OCI-LY3 (cell line): ENCODE data around the gene NFIL3.

Experiments
- H2AFZ ChIP-seq: fragments of 200-600, 300-600 bp; shearing (Covaris generic); 2 replicates; pipeline ENCODE4 v1.6.0; 2014; ENCODE audit warnings: antibody characterized with exemption, low read depth, low read length
- H3K27ac ChIP-seq: fragments of 200-600, 300-600 bp; sonication (generic); 2 replicates; pipeline ENCODE4 v1.5.1; 2014; ENCODE audit warnings: mild to moderate bottlenecking, low read length, moderate library complexity, mixed read lengths
- H3K27me3 ChIP-seq: fragments of 200-600, 300-600 bp; sonication (generic); 2 replicates; pipeline ENCODE4 v1.6.1; 2014; ENCODE audit warnings: low read depth, low read length, mixed read lengths
- H3K36me3 ChIP-seq: fragments of 200-600, 300-600 bp; sonication (generic); replicated peaks from 2 replicates; pipeline ENCODE3; 2014; ENCODE audit warnings: low read depth, low read length, mixed read lengths
- H3K4me1 ChIP-seq: fragments of 300-600, 200-600 bp; sonication (generic); 2 replicates; pipeline ENCODE4 v1.6.1; 2014; ENCODE audit warnings: low read length, mixed read lengths
- H3K4me2 ChIP-seq: fragments of 200-600, 300-600 bp; sonication (generic); 2 replicates; pipeline ENCODE4 v1.6.1; 2014; ENCODE audit warnings: low read length, mixed read lengths
- H3K4me3 ChIP-seq: fragments of 300-600, 200-600 bp; sonication (generic); 2 replicates; pipeline ENCODE4 v1.5.1; 2014; ENCODE audit warnings: antibody characterized with exemption, mild to moderate bottlenecking, low read length, moderate library complexity
- H3K79me2 ChIP-seq: fragments of 300-600, 200-600 bp; shearing (Covaris generic); 2 replicates; pipeline ENCODE4 v1.6.1; 2014; ENCODE audit warnings: mild to moderate bottlenecking, low read length, mixed read lengths
- H3K9ac ChIP-seq: fragments of 300-600, 200-600 bp; shearing (Covaris generic); 2 replicates; pipeline ENCODE4 v1.6.0; 2014; ENCODE audit warnings: mild to moderate bottlenecking, low read length, moderate library complexity
- H3K9me3 ChIP-seq: fragments of 200-600, 300-600 bp; shearing (Covaris generic); 2 replicates; pipeline ENCODE4 v1.6.1; 2014; ENCODE audit warnings: low read length, mixed read lengths; ENCODE audit not compliant: insufficient read depth
- H4K20me1 ChIP-seq: fragments of 200-600, 300-600 bp; sonication (generic); 2 replicates; pipeline ENCODE4 v1.6.1; 2016; ENCODE audit warnings: low read length, mixed read lengths; ENCODE audit not compliant: insufficient read depth
- EZH2phosphoT487 ChIP-seq: fragments of 200-600 bp; shearing (Covaris generic); IDR thresholded peaks from 2 replicates; pipeline ENCODE4 v1.6.1; 2018; ENCODE audit warnings: antibody characterized with exemption, mixed run types, low read depth
- TF ChIP-seq, protein P1 (sequence below): fragments of 200-600, 300-600 bp; sonication (generic); IDR thresholded peaks from 2 replicates; pipeline ENCODE4 v1.5.1; 2014; ENCODE audit warnings: antibody characterized with exemption, low read length, low read depth

The NFIL3 gene

GRCh38 chr9:91426123-91426745 is 2.6 kb upstream of the NFIL3 start:
- Histone ChIP-seq H3K9ac (no peak overlapping the region), H3K27me3 (peaks cover 67% of the 10 kb centered on the region), H4K20me1 (peaks cover 9% of the 10 kb centered on the region), H3K4me1 (peaks cover 13% of the 10 kb centered on the region), H2AFZ (no peak overlapping the region), H3K36me3 (no peaks in the 10 kb centered on the region), H3K4me2 (no peak overlapping the region), H3K27ac (no peak overlapping the region), H3K79me2 (no peaks in the 10 kb centered on the region), H3K9me3 (no peaks in the 10 kb centered on the region), H3K4me3 (no peak overlapping the region)
- TF ChIP-seq, protein P1, sequence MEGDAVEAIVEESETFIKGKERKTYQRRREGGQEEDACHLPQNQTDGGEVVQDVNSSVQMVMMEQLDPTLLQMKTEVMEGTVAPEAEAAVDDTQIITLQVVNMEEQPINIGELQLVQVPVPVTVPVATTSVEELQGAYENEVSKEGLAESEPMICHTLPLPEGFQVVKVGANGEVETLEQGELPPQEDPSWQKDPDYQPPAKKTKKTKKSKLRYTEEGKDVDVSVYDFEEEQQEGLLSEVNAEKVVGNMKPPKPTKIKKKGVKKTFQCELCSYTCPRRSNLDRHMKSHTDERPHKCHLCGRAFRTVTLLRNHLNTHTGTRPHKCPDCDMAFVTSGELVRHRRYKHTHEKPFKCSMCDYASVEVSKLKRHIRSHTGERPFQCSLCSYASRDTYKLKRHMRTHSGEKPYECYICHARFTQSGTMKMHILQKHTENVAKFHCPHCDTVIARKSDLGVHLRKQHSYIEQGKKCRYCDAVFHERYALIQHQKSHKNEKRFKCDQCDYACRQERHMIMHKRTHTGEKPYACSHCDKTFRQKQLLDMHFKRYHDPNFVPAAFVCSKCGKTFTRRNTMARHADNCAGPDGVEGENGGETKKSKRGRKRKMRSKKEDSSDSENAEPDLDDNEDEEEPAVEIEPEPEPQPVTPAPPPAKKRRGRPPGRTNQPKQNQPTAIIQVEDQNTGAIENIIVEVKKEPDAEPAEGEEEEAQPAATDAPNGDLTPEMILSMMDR = peak; percentile 72
- TF ChIP-seq EZH2phosphoT487 = no peak

- peaks cover 16% of the 10 kb centered on the region for H4K20me1 ChIP-seq
- H3K4me2 ChIP-seq = peak overlapping the region; percentile 92
- TF ChIP-seq, protein P1 = no peak
- no peak for TF ChIP-seq EZH2phosphoT487
- peaks cover 66% of the 10 kb centered on the region for H3K27me3 ChIP-seq
- no peaks in the 10 kb centered on the region for H3K79me2 ChIP-seq
- H3K9ac ChIP-seq = no peak overlapping the region
- H3K36me3 ChIP-seq = no peaks in the 10 kb centered on the region
- H3K9me3 ChIP-seq = no peaks in the 10 kb centered on the region
- no peak overlapping the region for H3K27ac ChIP-seq
- H2AFZ ChIP-seq = no peak overlapping the region
- no peak overlapping the region for H3K4me3 ChIP-seq
- peaks cover 13% of the 10 kb centered on the region for H3K4me1 ChIP-seq
Measured at GRCh38 chr9:91425271-91425670, 1.6 kb upstream of the NFIL3 start.

DNA sequence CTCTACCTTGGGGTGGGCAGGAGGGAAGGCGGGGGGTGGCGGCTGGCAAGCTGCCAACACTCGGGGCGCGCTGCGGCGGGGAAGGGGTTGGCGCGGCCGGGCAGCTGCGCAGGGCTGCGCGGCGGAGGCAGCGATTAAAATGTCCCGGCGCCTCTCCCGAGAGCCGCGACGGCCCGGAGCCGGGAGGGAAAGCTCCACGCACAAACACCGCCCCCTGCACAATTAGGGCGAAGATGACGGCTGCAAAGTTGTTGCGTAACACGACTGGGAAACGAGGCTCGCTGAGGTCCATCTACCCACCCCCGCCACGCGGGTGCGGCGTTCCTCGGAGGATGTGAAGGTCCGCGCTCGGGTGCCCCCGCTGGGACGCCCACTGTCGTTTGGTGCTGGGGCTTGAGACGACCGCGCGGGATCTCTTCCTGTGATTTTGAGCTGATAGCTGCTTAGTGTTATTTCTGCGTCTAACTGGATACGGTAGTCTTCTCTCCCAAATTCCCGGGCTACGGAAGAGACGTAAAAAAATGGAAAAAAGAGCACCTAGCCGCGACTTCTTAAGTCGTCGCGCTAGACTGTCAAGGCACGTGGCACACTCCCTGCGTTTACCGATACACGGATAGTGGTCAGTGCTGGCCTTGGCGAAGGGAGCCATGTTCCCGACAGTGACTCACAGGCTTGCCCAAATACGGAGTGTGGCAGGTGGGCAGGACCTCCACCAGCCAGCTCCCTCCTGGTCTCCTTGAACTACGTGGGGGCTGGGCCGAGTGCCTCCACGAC is 958 bp upstream of the NFIL3 start:
- Histone ChIP-seq H3K27me3 (peaks cover 61% of the 10 kb centered on the region), H3K4me3 (peak overlapping the region; percentile 81), H3K9me3 (no peaks in the 10 kb centered on the region), H2AFZ (peak overlapping the region; percentile 84), H4K20me1 (peaks cover 20% of the 10 kb centered on the region), H3K4me1 (peaks cover 17% of the 10 kb centered on the region), H3K4me2 (peak overlapping the region; percentile 92), H3K79me2 (no peaks in the 10 kb centered on the region), H3K36me3 (no peaks in the 10 kb centered on the region), H3K27ac (no peak overlapping the region), H3K9ac (peak overlapping the region; percentile 52)
- TF ChIP-seq, protein P1 = no peak
- no peak for TF ChIP-seq EZH2phosphoT487

DNA sequence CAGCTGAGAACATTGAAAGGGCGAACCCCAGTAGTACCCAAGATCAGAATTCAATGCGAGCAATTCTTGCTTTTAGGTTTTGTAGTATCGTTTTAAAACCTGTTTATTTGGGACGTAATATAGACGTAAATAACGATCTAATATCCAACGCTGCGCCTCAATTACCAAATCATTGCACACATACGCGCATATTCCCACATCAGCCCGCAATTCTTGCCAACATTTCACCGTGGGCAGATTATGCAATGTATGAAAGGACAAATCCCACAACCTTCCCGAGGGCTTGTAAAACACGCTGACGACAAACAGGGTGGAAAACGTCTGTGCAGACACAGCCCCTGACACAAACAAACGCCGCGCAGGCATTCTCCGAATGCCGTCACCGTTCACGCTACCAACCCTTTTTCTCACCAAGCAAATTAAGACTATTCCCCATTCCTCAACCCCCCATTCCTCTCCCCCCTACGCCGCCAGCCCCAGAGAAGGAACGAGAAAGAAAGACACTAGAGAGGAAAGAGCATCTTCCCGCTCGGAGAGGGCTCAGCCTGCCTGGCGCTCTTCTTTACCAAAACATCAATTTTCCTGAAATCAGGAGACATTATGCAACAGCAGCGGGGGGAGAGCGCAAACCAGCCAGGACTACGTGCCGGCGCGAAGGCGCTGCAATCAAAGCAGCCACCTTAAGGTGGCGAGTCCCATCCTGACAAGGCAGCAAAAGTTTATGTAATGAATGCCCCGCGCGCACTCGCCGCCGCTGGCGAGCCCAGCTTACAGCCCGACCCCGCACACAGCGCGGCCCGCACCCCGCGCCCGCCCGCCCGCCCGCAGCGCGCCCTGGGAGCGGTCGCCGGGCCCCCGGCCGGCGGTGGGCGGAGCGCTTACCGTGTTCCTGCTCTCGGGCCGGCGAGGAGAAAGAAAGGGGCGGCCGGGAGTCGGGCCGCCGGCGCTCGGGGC is 597 bp downstream of the NFIL3 start:
- H3K9ac ChIP-seq = peak overlapping the region; percentile 74
- no peaks in the 10 kb centered on the region for H3K79me2 ChIP-seq
- peak overlapping the region; percentile 89 for H2AFZ ChIP-seq
- H3K36me3 ChIP-seq = no peaks in the 10 kb centered on the region
- peaks cover 27% of the 10 kb centered on the region for H3K4me1 ChIP-seq
- H3K27ac ChIP-seq = no peak overlapping the region
- H3K4me2 ChIP-seq = peak overlapping the region; percentile 95
- TF ChIP-seq, protein P1 = peak; percentile 27
- 0 out of 2 replicates have a peak, but pooled peaks have one; percentile 19 for TF ChIP-seq EZH2phosphoT487
- peaks cover 26% of the 10 kb centered on the region for H4K20me1 ChIP-seq
- peak overlapping the region; percentile 99 for H3K4me3 ChIP-seq
- H3K9me3 ChIP-seq = no peaks in the 10 kb centered on the region
- peaks cover 49% of the 10 kb centered on the region for H3K27me3 ChIP-seq
